SKM-1 (cell line): ENCODE data around the gene TNFSF13B.

Experiments used
- DNase-seq: peaks from one replicate; lab custom pipeline; 2025; ENCODE audit not compliant: unreplicated experiment; lab: John Stamatoyannopoulos, UW

Gene TNFSF13B

DNA sequence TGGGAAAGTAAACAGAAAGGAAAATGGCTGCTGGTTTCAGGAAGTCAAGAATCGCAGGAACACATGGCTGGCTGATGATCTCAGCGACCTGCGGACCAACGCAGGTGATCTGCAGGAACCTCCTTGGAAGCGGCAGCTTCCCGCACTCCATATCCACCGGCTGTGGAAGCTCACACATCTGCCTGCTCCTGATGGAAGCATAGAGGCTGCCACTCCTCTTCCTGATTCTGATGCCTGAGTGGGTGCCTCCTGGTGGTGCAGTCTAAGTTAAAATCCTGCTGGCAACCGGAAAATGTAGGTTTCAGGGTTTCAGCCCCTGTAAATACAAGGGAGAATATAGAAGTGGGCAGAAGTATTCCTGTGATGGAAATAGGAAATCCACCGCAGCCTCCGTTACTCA lies 75.5 kb downstream of the TNFSF13B start:
- DNase-seq: no peak

DNA sequence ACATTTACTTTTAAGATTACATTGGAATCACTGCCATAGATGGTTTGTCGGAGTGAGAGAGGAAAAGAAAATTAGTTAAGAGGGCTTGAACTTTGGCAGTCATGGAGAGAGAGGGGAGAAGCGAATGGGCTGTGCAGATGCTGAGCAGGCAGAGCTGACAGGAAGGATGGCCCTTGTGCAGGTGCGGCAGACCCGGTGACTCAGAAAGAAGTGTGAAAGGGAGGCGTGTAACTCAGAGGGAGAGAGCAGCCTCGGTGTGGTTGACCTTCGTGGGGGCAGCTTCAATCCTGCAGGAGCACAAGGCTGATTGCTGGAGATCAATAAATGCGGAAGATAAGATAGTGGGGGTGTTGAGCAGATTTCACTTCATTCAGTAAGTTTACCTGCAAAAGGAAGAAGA lies 76.9 kb downstream of the TNFSF13B start:
- DNase-seq: no peak

DNA sequence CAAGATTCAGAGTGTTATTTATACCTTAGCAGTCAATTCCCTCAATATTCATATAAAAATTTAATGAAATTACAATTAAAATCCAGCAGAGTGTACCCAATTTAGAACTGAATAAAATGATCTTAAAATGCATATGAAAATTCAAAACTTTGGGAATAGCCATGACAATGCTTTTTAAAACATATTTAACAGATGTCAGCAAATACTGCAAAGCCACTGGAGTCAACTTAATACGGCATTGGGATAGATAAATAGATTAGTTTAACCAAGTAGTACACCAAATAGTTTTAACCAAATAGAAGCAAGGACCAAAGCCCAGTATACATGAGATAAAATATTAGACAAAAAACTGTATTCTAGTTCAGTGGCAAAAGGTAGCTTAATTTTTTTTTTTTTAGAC lies 79.8 kb downstream of the TNFSF13B start:
- DNase-seq: no peak

DNA sequence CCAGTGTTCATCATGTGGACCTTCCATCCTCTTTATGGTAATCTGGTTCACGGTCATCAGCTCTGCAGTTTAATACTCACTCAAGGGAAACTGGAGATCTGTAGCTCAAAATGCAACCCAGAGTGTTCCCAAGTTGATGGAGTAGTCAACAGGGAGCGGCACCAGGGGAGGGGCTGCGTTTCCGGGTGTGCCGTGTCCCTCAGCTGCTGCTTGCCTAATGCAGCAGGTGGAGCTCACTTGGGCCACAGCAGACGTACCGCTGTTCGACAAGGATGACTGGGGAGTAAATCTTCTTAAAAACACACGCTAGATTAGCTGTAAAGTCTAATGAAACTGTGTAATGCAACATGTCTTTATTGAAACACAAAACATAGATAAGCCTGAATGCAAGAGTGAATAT lies 81.1 kb downstream of the TNFSF13B start:
- no peak for DNase-seq

DNA sequence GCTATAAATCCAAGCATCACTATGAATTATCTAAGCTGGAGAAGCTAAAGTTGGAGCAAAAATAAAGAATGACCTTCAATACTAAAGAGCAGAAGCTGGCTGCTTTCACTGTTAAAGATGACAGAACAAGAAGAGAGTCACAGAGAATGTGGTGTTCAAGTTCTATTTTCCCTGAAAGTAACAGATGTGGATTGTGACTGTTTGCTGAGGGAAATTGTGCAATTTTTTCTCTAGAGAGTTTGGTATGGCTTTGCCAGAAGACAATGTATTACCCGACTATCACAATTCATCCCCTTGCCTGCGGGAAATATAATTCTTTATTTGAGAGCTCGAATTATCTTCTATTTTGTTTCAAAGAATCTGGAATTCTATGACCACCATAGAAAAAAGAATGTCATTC lies 83.1 kb downstream of the TNFSF13B start:
- peak; percentile 45 for DNase-seq

DNA sequence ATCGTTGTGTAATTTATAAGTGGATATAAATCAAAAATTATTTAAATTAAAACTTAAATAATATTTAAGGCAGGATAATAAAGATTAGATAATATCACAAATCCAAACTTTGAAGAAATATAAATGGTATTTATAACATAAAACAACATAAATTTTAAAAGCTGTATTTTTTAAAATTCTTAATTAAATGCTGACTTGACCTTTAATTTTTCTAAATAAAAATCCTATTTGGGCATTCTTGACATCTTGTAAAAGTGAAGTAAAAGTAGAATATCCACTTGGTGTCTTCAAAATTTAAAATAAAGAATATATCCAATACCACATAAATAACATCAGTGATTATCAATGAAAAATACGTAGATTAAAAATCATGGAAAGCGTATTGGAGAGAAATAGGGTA lies 87.7 kb downstream of the TNFSF13B start:
- no peak for DNase-seq
